ENCODE results near the gene NCAN.
"Not testable (repeated sequence)": the region's sequence is repeated elsewhere in the genome, so short reads cannot be mapped to it uniquely, and the experiment has no call there.

The NCAN gene

GRCh38 chr19:19224852-19225494, 13.2 kb downstream of the NCAN start:
- DNase-seq (ENCODE audit: low spot score) = peak; percentile 100

DNA sequence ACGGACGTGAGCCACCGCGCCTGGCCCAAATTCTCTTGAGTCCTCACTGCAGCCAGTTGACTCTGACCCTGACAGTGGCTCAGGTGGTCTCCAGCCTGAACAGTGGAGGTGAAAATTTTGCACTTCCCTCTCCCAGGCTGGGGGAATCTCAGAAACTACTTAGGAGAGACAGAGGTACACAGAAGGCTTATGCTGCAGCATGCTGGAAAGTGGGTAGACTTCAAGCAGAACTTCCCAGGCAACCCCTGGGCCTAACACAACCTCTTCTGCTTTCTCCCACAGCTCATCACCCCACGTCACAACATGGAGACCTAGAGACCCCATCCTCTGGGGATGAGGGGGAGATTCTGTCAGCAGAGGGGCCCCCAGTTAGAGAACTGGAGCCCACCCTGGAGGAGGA, 14.4 kb downstream of the NCAN start:
- no peak for DNase-seq (ENCODE audit: low spot score)

DNA sequence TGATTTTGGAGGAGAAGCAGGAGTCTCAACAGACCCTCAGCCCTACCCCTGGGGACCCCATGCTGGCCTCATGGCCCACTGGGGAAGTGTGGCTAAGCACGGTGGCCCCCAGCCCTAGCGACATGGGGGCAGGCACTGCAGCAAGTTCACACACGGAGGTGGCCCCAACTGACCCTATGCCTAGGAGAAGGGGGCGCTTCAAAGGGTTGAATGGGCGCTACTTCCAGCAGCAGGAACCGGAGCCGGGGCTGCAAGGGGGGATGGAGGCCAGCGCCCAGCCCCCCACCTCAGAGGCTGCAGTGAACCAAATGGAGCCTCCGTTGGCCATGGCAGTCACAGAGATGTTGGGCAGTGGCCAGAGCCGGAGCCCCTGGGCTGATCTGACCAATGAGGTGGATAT, 14.9 kb downstream of the NCAN start:
- DNase-seq (ENCODE audit: low spot score) = no peak

- no peak for DNase-seq (ENCODE audit: low spot score)
Observed at GRCh38 chr19:19227217-19227616, 15.5 kb downstream of the NCAN start.

DNA sequence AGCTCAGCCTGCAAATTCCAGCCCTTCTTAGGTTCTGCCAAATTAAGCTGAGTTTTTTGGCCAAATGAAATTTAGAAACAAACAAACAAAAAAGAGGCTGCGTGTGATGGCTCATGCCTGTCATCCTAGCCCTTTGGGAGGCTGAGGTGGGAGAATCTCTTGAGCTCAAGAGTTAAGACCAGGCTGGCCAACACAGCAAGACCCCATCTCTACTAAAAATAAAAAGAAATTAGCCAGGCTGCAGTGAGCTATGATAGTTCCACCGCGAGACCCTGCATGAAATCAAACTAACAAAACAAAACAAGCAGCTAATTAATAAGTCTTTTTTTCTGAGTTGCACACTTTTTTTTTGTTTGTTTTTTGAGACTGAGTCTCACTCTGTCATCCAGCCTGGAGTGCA, 17.9 kb downstream of the NCAN start:
- no peak for DNase-seq (ENCODE audit: low spot score)

- no peak for DNase-seq (ENCODE audit: low spot score)
Observed at GRCh38 chr19:19230999-19231398, 19.2 kb downstream of the NCAN start.

DNA sequence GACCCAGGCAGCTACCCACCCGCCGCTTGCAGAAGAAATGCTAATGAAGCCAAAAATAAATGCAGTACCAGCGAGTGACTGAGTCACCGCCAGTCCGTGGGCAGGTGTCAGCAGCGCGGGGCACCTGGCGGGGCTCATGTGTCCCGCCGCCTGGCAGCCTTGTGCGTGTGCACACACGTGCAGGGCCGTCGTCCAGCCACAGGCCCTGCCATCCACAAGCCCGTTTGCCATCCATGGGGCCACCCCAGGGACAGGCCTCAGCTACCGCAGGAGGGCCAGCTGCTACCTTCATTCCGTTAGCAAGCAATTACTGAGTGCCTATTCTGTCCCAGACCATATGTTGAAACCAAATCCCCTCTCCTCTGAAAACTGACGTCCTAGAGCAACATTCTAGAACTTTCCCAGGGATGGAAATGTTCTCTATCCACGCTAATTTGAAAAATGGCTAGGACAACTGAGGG, 20.5 kb downstream of the NCAN start:
- DNase-seq (ENCODE audit: low spot score) = no peak

GRCh38 chr19:19234220-19234816, 22.6 kb downstream of the NCAN start:
- no peak for DNase-seq (ENCODE audit: low spot score)

- DNase-seq (ENCODE audit: low spot score) = no peak
Observed at GRCh38 chr19:19236173-19236572, 24.4 kb downstream of the NCAN start.

DNA sequence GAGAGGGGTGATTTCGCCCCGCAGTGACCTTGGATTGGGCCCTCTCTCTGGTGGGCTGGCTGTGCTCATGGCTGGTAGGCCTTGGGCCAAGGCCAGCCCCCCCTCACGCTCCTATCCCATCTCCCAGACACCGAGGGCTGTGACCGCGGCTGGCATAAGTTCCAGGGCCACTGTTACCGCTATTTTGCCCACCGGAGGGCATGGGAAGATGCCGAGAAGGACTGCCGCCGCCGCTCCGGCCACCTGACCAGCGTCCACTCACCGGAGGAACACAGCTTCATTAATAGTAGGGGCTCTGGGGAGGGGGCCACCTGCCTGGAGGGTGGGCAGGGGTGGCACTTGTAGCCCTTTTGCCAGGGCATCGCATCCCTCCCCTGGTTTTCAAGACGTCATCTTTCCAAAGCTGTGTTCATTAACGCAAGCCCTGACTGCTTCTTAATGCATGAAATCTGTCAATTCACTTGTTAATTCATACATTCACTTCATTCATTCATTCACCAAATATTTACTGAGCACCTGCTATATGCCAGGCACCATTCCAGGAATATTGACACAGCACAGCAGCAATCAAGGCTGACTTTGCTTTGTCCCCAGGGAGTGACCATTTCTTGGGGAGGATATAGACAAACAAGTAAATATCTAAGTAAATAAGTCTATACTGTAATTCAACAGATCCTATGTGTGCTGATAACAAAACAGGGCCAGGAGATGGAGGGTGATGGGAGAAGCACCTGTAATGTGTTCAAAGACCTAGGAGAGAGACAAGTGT, 26.6 kb downstream of the NCAN start:
- no peak for DNase-seq (ENCODE audit: low spot score)

DNA sequence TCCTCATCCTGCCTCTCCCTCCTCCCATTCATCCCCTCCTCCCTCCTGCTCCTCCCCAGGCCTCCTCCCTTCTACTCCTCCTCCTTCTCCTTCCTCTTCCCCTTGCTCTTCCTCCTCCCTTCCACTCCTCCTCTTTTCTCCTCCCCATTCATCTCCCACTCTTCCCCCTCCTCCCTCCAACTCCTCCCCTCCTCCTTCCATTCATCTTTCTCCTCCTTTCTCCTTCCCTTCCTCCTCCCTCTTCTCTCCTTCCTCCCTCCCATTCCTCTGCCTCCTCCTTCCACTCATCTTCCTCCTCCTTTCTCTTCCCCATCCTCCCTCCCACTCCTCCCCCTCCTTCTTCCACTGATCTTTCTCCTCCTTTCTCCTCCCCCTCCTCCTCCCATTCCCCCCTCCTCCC, 27.9 kb downstream of the NCAN start:
- DNase-seq (ENCODE audit: low spot score) = no peak

DNA sequence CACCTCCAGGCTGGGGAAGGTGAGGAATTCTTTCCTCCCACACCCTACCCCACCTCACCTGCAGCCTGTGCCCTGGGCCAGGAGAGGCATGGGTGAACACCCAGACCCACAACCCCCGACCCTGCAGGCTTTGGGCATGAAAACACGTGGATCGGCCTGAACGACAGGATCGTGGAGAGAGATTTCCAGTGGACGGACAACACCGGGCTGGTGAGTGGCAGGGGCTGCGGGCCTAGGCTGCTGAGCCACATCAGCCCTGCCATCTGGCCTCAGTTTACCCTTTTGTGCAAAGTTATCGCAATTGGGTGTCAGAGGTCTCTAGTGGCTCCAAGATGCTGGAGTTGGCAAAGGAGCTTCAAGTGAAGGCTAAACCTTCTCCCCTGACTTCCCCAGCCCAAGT, 28.7 kb downstream of the NCAN start:
- no peak for DNase-seq (ENCODE audit: low spot score)

DNA sequence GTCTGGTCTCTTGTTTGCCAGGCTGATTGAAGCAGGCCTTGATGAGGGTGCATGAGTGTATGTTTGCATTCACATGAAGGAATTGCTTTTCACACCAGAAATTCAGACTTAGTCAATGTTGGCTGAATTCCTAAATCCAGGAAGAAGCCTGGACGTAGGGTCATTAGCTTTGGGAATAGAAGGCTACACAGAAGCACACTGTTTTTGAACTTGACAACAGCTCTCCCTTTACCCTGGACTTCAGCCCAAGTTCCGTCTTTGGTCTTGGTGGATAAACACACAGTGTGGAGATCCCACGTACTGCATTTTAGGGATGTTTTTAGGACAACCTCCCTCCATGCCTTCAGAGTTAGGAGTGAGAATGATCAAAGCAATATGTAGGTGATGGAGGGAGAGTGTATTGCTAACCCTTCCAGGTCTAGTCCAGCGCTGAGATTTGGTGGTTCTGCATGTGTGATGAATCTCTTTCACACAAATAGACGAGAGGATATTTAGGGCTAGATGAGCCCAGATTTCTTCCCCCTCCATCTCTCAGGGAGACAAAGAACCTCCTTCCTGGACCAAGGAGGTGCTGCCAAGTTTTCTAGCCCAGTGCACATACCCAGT, 38.5 kb downstream of the NCAN start:
- DNase-seq (ENCODE audit: low spot score) = no peak

- DNase-seq (ENCODE audit: low spot score) = not testable (repeated sequence)
Observed at GRCh38 chr19:19253409-19253808, 41.7 kb downstream of the NCAN start.

- peak; percentile 84 for DNase-seq (ENCODE audit: low spot score)
Observed at GRCh38 chr19:19256072-19256969, 44.6 kb downstream of the NCAN start.

DNA sequence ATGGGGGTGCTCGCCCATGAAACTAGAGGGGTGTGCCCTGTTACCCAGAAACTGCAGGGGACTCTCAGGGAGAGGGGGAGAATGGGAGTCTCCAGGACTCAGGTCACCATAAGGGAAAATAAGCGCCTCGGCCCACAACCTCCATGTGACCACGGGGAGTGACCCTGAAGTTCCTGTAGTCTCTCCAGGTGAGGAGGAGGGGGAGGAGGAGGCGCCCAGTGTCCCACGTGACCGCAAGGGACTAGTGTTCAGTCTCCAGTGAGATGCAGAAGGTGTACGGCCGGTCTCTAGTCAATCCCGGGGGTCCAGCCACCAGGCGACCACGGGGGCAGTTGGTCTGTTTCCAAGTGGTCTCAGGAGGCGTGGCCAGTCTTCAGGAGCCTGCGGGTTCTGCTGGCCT, 45.4 kb downstream of the NCAN start:
- no peak for DNase-seq (ENCODE audit: low spot score)

- no peak for DNase-seq (ENCODE audit: low spot score)
Observed at GRCh38 chr19:19257836-19258588, 46.3 kb downstream of the NCAN start.

GRCh38 chr19:19258589-19259338, 47.0 kb downstream of the NCAN start:
- no peak for DNase-seq (ENCODE audit: low spot score)

- peak; percentile 82 for DNase-seq (ENCODE audit: low spot score)
Observed at GRCh38 chr19:19259741-19260140, 48.0 kb downstream of the NCAN start.
